Measurements from ENCODE around the gene JPH3.
"Not testable (repeated sequence)": the region's sequence is repeated elsewhere in the genome, so short reads cannot be mapped to it uniquely, and the experiment has no call there.

JPH3 gene

GRCh38 chr16:87575027-87575804, 27.1 kb upstream of the JPH3 start:
- DNase-seq (ENCODE audit: low spot score) = no peak

DNA sequence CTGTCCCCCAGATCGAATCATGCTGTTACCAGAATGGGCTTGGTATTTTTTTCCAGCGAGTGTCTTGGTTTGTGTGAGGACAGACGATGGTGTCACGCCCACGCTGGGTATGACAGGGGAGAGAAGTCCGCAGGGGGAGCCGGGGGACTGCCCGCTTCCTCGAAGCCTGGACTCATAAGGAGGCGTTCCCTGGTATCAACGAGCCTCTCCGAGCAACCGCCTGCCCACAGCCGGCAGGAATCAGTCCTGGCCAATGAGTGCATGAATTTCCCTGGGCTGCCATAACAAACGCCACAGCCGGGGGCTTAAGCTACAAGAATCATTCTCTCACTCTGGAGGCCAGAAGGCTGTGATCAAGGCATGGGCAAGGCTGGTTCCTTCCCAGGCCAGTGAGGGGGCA, 26.1 kb upstream of the JPH3 start:
- DNase-seq (ENCODE audit: low spot score) = no peak

DNA sequence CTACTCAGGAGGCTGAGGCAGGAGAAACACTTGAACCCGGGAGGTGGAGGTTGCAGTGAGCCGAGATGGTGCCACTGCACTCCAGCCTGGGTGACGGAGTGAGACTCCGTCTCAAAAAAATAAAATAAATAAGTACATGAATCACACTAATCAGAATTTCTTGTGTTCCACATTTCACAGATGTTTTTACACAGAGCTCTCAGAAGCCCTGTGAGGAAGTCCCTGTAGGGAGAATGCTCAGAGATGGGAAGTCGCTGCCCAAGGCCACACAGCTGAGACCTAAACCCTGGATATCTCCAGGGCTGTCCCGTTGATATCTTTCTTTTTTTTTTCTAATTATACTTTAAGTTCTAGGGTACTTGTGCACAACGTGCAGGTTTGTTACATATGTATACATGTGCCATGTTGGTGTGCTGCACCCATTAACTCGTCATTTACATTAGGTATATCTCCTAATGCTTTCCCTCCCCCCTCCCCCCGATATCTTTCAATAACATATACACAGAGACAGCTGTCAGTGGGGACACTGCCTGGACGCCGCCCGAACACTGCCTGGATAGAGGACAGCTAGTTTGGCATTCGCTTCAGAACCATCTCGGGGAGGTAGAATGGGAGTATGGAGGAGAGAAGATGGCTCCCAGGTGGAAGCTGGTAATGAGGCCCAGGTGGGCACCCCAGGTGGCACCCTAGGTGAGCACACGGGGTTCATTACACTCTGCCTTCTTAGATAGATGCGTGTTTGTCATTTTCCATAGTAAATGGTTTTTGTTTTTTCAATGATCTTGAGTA, 24.0 kb upstream of the JPH3 start:
- not testable (repeated sequence) for DNase-seq (ENCODE audit: low spot score)

GRCh38 chr16:87579691-87580090, 22.6 kb upstream of the JPH3 start:
- no peak for DNase-seq (ENCODE audit: low spot score)

DNA sequence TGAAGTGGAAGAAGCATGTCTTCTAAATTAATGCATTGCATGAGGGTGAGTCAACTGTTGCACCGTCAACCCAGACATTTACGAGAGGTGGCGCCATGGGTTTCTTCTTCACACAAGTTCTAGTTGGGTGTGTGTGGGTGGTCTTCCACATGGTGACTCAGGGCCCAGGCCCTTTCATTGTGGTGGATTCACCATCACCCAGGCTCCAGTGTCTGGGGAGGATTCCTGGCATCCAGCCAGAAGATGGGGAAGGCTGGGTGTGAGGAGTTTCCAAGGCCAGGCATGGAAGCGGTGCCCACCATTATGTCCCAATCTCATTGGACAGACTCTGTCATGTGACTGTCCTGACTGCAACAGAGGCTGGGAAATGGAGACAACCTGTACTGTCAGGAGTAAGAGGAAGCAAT, 21.4 kb upstream of the JPH3 start:
- DNase-seq (ENCODE audit: low spot score) = no peak

DNA sequence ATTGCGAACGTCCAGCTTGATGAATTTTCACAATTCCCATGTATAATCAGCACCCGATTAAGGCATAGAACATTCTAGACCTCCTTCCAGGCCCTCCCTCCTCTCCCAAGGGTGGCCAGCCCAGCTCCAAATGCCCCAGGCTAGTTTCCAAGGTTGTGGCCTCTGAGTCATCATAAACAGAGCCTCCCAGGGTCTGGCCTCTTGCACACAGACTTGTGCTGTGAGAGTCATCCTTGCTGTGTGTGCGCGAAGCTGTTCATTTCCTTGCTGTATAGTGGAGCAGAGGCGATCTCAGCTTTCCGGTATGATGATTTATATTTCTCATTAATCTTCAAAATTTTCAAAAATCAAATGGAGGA, 20.5 kb upstream of the JPH3 start:
- no peak for DNase-seq (ENCODE audit: low spot score)

- DNase-seq (ENCODE audit: low spot score) = no peak
Observed at GRCh38 chr16:87582216-87582965, 19.9 kb upstream of the JPH3 start.

DNA sequence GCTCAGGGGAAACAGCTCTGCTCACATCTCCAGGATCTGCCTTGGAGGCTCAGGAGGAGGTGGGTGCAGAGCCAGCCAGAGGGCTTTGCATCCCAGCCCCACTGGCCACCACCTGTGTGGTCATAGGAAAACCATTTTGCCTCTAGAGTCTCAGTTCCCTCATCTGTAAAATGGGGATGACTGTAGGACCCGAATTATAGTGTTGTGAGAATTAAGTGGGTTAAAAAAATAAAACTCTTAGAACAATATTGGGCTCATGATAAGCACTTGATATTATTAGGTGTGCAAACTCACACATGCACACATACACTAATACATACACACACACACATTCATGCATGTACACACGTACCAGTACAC, 19.4 kb upstream of the JPH3 start:
- no peak for DNase-seq (ENCODE audit: low spot score)

GRCh38 chr16:87583453-87584131, 18.7 kb upstream of the JPH3 start:
- no peak for DNase-seq (ENCODE audit: low spot score)

GRCh38 chr16:87584271-87584670, 18.0 kb upstream of the JPH3 start:
- DNase-seq (ENCODE audit: low spot score) = no peak

GRCh38 chr16:87584975-87585374, 17.3 kb upstream of the JPH3 start:
- no peak for DNase-seq (ENCODE audit: low spot score)

- no peak for DNase-seq (ENCODE audit: low spot score)
Observed at GRCh38 chr16:87585442-87586200, 16.7 kb upstream of the JPH3 start.

GRCh38 chr16:87586201-87586782, 16.0 kb upstream of the JPH3 start:
- DNase-seq (ENCODE audit: low spot score) = no peak

GRCh38 chr16:87587636-87588035, 14.7 kb upstream of the JPH3 start:
- no peak for DNase-seq (ENCODE audit: low spot score)

DNA sequence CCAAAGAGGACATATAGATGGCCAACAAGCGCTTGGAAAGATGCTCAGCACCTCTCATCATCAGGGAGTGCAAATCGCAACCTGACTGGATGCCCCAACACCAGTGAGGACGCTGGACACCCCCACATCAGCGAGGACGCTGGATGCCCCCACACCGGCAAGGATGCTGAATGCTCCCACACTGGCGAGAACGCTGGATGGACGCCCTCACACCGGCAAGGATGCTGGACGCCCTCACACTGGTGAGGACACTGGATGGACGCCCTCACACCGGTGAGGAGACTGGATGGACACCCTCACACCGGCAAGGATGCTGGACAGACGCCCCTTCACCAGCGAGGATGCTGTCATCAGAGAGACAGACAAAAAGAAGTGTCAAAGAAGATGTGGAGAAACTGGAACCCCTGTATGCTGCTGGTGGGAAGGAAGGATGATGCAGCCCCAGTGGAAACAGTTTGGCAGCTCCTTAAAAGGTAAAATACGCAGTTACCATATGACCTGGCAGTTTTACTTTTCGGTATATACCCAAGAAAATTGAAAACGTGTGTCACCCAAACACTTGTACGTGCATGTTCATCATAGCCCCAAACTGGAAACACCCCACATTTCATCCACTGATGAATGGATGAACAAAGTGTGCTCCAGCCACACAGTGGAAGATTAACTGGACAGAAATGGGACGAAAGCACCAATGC, 10.1 kb upstream of the JPH3 start:
- DNase-seq (ENCODE audit: low spot score) = no peak

DNA sequence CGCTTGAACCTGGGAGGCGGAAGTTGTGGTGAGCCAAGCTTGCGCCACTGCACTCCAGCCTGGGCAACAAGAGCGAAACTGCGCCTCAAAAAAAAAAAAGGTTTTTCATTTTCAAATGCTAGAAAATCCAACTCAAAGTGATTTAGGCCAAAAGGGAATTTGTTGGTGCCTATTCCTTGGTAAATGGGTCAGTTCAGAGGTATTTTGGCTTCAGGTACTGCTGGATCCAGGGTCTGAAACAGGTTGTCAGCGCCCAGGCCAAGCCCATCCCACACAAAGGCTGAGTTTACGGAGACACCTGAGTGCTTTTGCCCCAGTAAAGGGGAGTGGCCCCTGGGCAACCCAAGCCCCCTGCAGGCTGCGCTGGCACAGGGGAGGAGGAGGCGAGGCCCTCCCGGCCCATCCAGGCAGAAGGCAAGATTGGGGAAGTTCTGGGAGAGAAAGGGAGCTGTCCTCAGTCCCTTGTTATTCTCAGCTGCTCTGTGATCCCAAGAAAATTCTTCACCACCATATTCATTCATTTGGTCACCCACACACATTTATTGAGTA, 8.5 kb upstream of the JPH3 start:
- DNase-seq (ENCODE audit: low spot score) = no peak

GRCh38 chr16:87595712-87596111, 6.6 kb upstream of the JPH3 start:
- DNase-seq (ENCODE audit: low spot score) = no peak

- no peak for DNase-seq (ENCODE audit: low spot score)
Observed at GRCh38 chr16:87597324-87597830, 4.9 kb upstream of the JPH3 start.

- no peak for DNase-seq (ENCODE audit: low spot score)
Observed at GRCh38 chr16:87598431-87598830, 3.9 kb upstream of the JPH3 start.

- no peak for DNase-seq (ENCODE audit: low spot score)
Observed at GRCh38 chr16:87600246-87600645, 2.1 kb upstream of the JPH3 start.
